Liver (tissue), 9 donors: ENCODE results near the gene MAP3K5. TPM values are rescaled to one million over a fixed set of nuclear protein-coding genes. Genes with fewer than 3 reads are reported as not detected.

Source experiments
- DNase-seq: peaks from one replicate; pipeline ENCODE4 v3.0.0-alpha.2; 2017; ENCODE audit warnings: low spot score
- H3K27ac ChIP-seq, 2 donors: one replicate each; pipeline ENCODE4 v1.7.0; 2013; ENCODE audit warnings: inconsistent platforms in 2 of 2, low read length in 2 of 2, control low read depth in 1 of 2, low read depth in 1 of 2, mild to moderate bottlenecking in 1 of 2
- H3K27me3 ChIP-seq, 4 donors: one replicate each; pipeline versions ENCODE4 v1.6.1 to v1.7.0; 2013; ENCODE audit warnings: low read length in 3 of 4, inconsistent platforms in 1 of 4, mild to moderate bottlenecking in 1 of 4, moderate library complexity in 1 of 4; ENCODE audit not compliant: control insufficient read depth in 4 of 4, insufficient read depth in 4 of 4
- H3K36me3 ChIP-seq, 4 donors: one replicate each; pipeline versions ENCODE4 v1.6.1 to v1.7.0; 2013; ENCODE audit warnings: low read length in 3 of 4, mild to moderate bottlenecking in 3 of 4, low read depth in 1 of 4, moderate library complexity in 1 of 4; ENCODE audit not compliant: control insufficient read depth in 4 of 4, insufficient read depth in 3 of 4
- H3K4me1 ChIP-seq, 4 donors: one replicate each; pipeline versions ENCODE4 v1.6.1 to v1.7.0; 2013; ENCODE audit warnings: low read length in 3 of 4, mild to moderate bottlenecking in 3 of 4, moderate library complexity in 1 of 4; ENCODE audit not compliant: control insufficient read depth in 4 of 4, insufficient read depth in 4 of 4
- H3K4me3 ChIP-seq, 3 donors: one replicate each; pipeline versions ENCODE4 v1.6.1 to v1.7.0; 2013; ENCODE audit warnings: low read length in 3 of 3, control low read depth in 1 of 3, low read depth in 1 of 3, mild to moderate bottlenecking in 1 of 3
- H3K9ac ChIP-seq, 2 donors: one replicate each; pipeline ENCODE4 v1.7.0; 2013; ENCODE audit warnings: low read length in 2 of 2, mild to moderate bottlenecking in 2 of 2, moderate library complexity in 2 of 2, control low read depth in 1 of 2, low read depth in 1 of 2
- H3K9me3 ChIP-seq, 4 donors: one replicate each; pipeline versions ENCODE4 v1.6.1 to v1.7.0; 2013; ENCODE audit warnings: low read length in 3 of 4; ENCODE audit not compliant: control insufficient read depth in 4 of 4
- ATF3 ChIP-seq: IDR thresholded peaks from 2 replicates; pipeline ENCODE4 v1.6.1; 2016; ENCODE audit warnings: antibody characterized with exemption
- CTCF ChIP-seq: fragments of 150-350 bp; IDR thresholded peaks from 2 replicates; pipeline ENCODE4 v1.5.1; 2017; ENCODE audit warnings: improper control_type of control experiment, low read depth, low read length; ENCODE audit not compliant: missing input control
- EGR1 ChIP-seq, 2 donors: IDR thresholded peaks; 2 replicates each; pipeline ENCODE4 v1.6.1; 2016 to 2018; ENCODE audit warnings: antibody characterized with exemption in 2 of 2, low read depth in 2 of 2
- FOXA1 ChIP-seq: IDR thresholded peaks from 2 replicates; pipeline ENCODE4 v1.6.1; 2016; ENCODE audit warnings: antibody characterized with exemption
- FOXA2 ChIP-seq: IDR thresholded peaks from 2 replicates; pipeline ENCODE4 v1.6.1; 2016; ENCODE audit warnings: antibody characterized with exemption
- GABPA ChIP-seq, 2 donors: IDR thresholded peaks in 1 of 2; conservative IDR thresholded peaks in 1 of 2; 2 replicates each; pipeline ENCODE4 v1.6.1; 2016; ENCODE audit warnings: antibody characterized with exemption in 2 of 2, mild to moderate bottlenecking in 1 of 2, moderate library complexity in 1 of 2
- HNF4A ChIP-seq, 2 donors: conservative IDR thresholded peaks; 2 replicates each; pipeline ENCODE4 v1.6.1; 2016; ENCODE audit warnings: antibody characterized with exemption in 2 of 2, mild to moderate bottlenecking in 2 of 2
- HNF4G ChIP-seq: IDR thresholded peaks from 2 replicates; pipeline ENCODE4 v1.6.1; 2016; ENCODE audit warnings: antibody characterized with exemption
- JUND ChIP-seq, 2 donors: IDR thresholded peaks; 2 replicates each; pipeline ENCODE4 v1.6.1; 2016; ENCODE audit warnings: antibody characterized with exemption in 2 of 2
- MAX ChIP-seq: IDR thresholded peaks from 2 replicates; pipeline ENCODE4 v1.6.1; 2016; ENCODE audit warnings: antibody characterized with exemption
- RAD21 ChIP-seq, 2 donors: IDR thresholded peaks; 2 replicates each; pipeline ENCODE4 v1.6.1; 2016; ENCODE audit warnings: antibody characterized with exemption in 2 of 2, mild to moderate bottlenecking in 2 of 2
- RXRA ChIP-seq, 2 donors: IDR thresholded peaks; 2 replicates each; pipeline ENCODE4 v1.6.1; 2017 to 2018; ENCODE audit warnings: antibody characterized with exemption in 2 of 2, mild to moderate bottlenecking in 1 of 2
- SP1 ChIP-seq: IDR thresholded peaks from 2 replicates; pipeline ENCODE4 v1.6.1; 2018; ENCODE audit warnings: antibody characterized with exemption, mild to moderate bottlenecking
- TAF1 ChIP-seq: conservative IDR thresholded peaks from 2 replicates; pipeline ENCODE4 v1.6.1; 2016; ENCODE audit warnings: antibody characterized with exemption, mild to moderate bottlenecking
- YY1 ChIP-seq: IDR thresholded peaks from 2 replicates; pipeline ENCODE4 v1.6.1; 2016; ENCODE audit warnings: antibody characterized with exemption, mild to moderate bottlenecking
- ZBTB33 ChIP-seq: IDR thresholded peaks from 2 replicates; pipeline ENCODE4 v1.6.1; 2016; ENCODE audit warnings: antibody characterized with exemption
- WGBS: extraction: QIAGEN DNeasy Blood & Tissue Kit; methylation state at CpG from one replicate; pipeline ENCODE4 v1.1.7; 2013; 5-methylcytosine and 5-hydroxymethylcytosine counted together
- polyA plus RNA-seq, 2 donors: library from polyadenylated mRNA; stranded (reverse) in 1 of 2; unstranded in 1 of 2; fragments of 200-250 nt in 1 of 2; fragments of >200 nt in 1 of 2; fragmentation: Nextera tagmentation in 1 of 2; extraction: Ambion mirVana in 1 of 2; gene quantifications; one replicate each; pipeline versions ENCODE4 v1.2.1 to v1.2.3, GENCODE V29; 2013 to 2015
- total RNA-seq, 2 donors: library from RNA; depleted of rRNA; stranded (reverse); fragments of >200 nt; gene quantifications; one replicate each; pipeline ENCODE4 v1.2.3, GENCODE V29; 2014
- donor health status: healthy.
- donor health status: healthy.
- donor health status: healthy.
- donor health status: healthy.
- donor health status: healthy.

Gene MAP3K5
- total and polyA plus RNA-seq, 4 donors: 2.9 to 18.0 (median 5.5) TPM

GRCh38 chr6:136782021-136782770, 10.1 kb downstream of the MAP3K5 start:
- TF ChIP-seq FOXA2 (no peak), HNF4A (conservative IDR thresholded peaks at IDR 0.05) (no peak), FOXA1 (no peak), ATF3 (no peak), ZBTB33 (no peak), MAX (no peak), GABPA (IDR thresholded peaks at IDR 0.05 in 1 of 2, conservative IDR thresholded peaks at IDR 0.05 in 1 of 2) (no peak), SP1 (no peak), RXRA (IDR thresholded peaks at IDR 0.05) (no peak)
- 78% methylated on average over 1 of the region's 1 CpG for WGBS
- no peak for DNase-seq
- H3K36me3 ChIP-seq: no peaks in the 10 kb centered on the region
- H3K9me3 ChIP-seq: no peaks in the 10 kb centered on the region
- H3K27ac ChIP-seq: no peak overlapping the region
- H3K9ac ChIP-seq: no peak overlapping the region
- H3K4me1 ChIP-seq: peaks cover 0 to 2% (median 1%) of the 10 kb centered on the region in 4 donors
- no peak overlapping the region for H3K4me3 ChIP-seq
- no peaks in the 10 kb centered on the region for H3K27me3 ChIP-seq

GRCh38 chr6:136780972-136781371, 11.3 kb downstream of the MAP3K5 start:
- Histone ChIP-seq H3K9ac (no peak overlapping the region), H3K36me3 (no peaks in the 10 kb centered on the region), H3K4me3 (no peak overlapping the region), H3K27me3 (no peaks in the 10 kb centered on the region), H3K9me3 (no peaks in the 10 kb centered on the region), H3K27ac (no peak overlapping the region), H3K4me1 (no peaks in the 10 kb centered on the region)
- DNase-seq: no peak
- TF ChIP-seq EGR1 (IDR thresholded peaks at IDR 0.05; ENCODE audit: low read depth in 2 of 2) (no peak), RAD21 (IDR thresholded peaks at IDR 0.05) (no peak), HNF4G (no peak), ZBTB33 (no peak), ATF3 (no peak), YY1 (no peak), GABPA (IDR thresholded peaks at IDR 0.05 in 1 of 2, conservative IDR thresholded peaks at IDR 0.05 in 1 of 2) (no peak), FOXA1 (no peak), MAX (no peak), SP1 (no peak), HNF4A (conservative IDR thresholded peaks at IDR 0.05) (no peak), TAF1 (no peak), CTCF (no peak), JUND (IDR thresholded peaks at IDR 0.05) (no peak), RXRA (IDR thresholded peaks at IDR 0.05) (no peak), FOXA2 (no peak)
- WGBS: 92% methylated on average over 3 of the region's 3 CpGs
